OCI-LY7 (cell line): Measurements from ENCODE around the gene HHIP.

Experiments used
- EZH2phosphoT487 ChIP-seq: fragments of 200-600 bp; sonication (generic); IDR thresholded peaks from 2 replicates; pipeline ENCODE4 v1.6.1; 2018; ENCODE audit warnings: low read depth, borderline replicate concordance, mild to moderate bottlenecking, mixed run types, antibody characterized with exemption, low read length, moderate library complexity, mixed read lengths
- TF ChIP-seq, protein P1 (sequence below): fragments of 200-600 bp; sonication (generic); conservative IDR thresholded peaks from 2 replicates; pipeline ENCODE4 v1.5.1; 2014; ENCODE audit warnings: mild to moderate bottlenecking, antibody characterized with exemption, low read length, moderate library complexity, mixed read lengths

- TF ChIP-seq, protein P1, sequence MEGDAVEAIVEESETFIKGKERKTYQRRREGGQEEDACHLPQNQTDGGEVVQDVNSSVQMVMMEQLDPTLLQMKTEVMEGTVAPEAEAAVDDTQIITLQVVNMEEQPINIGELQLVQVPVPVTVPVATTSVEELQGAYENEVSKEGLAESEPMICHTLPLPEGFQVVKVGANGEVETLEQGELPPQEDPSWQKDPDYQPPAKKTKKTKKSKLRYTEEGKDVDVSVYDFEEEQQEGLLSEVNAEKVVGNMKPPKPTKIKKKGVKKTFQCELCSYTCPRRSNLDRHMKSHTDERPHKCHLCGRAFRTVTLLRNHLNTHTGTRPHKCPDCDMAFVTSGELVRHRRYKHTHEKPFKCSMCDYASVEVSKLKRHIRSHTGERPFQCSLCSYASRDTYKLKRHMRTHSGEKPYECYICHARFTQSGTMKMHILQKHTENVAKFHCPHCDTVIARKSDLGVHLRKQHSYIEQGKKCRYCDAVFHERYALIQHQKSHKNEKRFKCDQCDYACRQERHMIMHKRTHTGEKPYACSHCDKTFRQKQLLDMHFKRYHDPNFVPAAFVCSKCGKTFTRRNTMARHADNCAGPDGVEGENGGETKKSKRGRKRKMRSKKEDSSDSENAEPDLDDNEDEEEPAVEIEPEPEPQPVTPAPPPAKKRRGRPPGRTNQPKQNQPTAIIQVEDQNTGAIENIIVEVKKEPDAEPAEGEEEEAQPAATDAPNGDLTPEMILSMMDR = no peak
- TF ChIP-seq EZH2phosphoT487 = no peak
These were observed 50.4 kb downstream of the HHIP start for GRCh38 chr4:144696376-144696775.
